Right hindlimb (tissue), 1 donor: ENCODE results near the gene RASD1.
A peak's percentile ranks its signal among the peaks of the same experiment; 100 is the strongest.

Experiments used
- DNase-seq: peaks from one replicate; pipeline ENCODE4 v3.0.0-alpha.2; 2018

RASD1 gene

DNA sequence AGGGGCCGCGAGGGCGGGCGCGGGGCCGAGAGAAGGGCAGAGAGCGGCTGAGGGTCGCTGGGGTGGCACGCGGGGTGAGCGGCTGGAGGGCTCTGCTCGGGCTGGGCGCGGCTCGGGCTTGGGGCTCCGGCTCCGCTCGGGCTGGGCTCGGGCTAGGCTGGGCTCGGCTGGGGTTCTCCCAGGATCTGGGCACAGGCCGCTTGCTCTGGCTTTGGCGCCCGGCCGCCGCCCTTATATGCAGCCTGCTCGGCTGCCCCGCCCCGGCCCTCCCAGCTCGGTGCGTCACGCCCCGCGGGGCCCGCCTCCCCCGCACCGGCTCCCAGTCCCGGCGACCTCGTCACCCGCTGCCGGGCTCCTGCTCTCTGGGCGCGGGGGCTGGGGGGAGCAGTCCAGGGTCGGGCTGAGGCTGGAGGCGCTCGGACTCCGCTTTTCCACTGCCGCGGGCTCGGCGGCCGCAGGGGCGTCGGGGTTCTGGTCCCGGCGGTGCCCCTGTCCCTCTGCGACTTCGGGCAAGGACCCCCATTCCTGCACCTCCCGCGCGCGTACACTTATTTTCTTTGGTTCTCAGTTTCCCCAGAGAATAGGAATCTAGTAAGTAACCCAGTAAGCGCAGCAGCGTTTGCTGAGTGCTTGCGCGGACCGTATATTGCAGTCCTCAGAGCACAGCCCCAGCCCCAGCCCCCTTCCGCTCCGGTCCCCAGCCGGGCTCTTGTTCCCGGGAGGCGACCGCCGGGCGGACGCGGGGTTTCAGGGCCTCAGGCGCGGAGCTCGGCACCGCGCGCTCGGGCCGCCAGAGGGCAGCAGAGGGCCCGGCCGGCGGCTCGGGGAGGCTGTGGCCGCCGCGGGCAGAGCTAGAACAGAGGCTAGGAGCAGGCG, at the start of gene RASD1:
Gene RASD1 (minus strand): TSS at position 207 of the 876 bp plus-strand sequence. CDS start 214 bp downstream, outside the sequence.
- DNase-seq = peak; percentile 91

GRCh38 chr17:17545984-17546383, 49.8 kb upstream of the RASD1 start:
- DNase-seq = no peak

GRCh38 chr17:17545031-17545820, 49.0 kb upstream of the RASD1 start:
- DNase-seq = no peak

DNA sequence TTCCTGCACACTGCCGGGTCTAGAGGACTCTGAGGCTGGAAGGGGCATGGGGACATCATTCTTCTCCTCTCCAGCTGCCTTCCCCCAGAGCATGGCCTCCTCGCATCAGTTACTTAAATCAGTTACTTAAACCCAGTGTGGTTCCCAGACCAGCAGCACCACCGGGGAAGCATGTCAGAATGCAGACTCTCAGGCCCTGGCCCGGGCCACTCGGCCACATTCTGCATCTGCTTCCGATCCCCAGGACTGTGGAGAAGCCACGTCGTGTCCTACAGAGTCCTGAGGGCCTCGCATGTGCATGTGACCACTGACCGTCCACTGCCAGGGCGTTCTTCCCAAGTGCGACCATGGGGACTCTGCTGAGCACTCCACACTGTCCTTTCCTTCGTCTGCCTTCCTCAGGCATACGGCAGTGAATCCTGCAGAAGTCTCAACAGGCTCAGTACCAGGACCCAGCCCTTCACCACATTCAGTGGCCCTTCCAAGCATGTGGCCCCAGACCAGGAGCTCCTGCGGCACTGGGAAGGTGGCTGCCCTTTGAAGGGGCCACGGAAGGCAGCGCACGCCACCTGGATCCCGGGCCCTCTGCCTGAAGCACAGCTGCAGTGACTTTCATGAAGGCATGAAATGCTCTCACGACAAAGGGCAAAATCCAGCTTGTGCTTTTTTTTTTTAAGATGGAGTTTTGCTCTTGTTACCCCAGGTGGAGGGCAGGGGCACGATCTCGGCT, 46.9 kb upstream of the RASD1 start:
- DNase-seq = no peak

DNA sequence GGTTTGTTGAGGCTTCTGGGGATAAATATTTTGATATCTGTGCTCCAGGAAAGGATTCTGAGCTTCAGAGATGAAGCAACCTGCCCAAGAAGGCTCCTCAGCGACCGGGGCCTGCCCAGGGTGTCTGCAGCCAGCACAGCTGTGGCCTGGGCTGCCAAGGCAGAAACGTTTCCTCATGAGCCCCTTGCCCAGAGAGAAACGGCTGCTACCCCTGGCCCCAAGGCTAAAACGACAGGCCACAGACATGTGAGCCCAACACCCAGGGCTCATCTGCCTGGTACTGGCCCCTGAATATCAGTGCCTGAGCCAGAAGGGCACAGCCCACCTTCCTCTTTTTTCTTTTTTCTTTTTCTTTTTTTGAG, 45.4 kb upstream of the RASD1 start:
- no peak for DNase-seq

DNA sequence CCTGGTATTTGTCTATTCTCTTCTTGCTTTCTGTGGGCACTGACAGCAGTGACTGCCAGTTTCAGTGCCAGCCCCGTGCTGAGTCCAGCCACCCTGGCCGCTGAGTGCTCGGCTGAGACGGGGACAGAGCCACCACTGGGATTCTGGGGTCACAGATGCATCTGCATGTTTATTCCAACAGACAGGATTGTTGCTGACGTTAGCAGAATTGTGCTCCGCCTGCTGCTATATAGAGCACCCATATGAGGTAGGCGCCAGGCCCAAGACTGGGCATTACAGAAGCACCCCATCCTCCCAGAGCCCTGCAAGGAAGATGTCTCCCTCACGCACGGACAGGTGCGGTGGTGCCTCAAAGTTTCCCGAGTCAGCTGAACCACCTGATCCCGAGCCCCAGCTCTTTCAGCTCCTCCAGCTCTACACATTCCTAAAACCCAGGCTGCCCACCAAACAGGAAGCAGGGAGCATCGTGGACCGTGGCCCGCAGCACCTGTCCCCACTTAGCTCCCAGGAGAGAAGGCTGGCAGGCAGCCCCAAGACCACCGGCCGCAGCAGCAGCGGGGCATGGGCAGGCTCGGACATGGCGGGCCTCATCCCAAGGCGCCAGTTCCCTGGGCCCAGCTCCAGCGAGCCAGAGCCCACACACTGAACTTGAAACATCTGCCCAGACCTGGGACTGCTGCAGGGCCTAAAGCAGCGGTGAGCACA, 44.9 kb upstream of the RASD1 start:
- DNase-seq = no peak

GRCh38 chr17:17540278-17540906, 44.2 kb upstream of the RASD1 start:
- no peak for DNase-seq

GRCh38 chr17:17539591-17539990, 43.4 kb upstream of the RASD1 start:
- no peak for DNase-seq

DNA sequence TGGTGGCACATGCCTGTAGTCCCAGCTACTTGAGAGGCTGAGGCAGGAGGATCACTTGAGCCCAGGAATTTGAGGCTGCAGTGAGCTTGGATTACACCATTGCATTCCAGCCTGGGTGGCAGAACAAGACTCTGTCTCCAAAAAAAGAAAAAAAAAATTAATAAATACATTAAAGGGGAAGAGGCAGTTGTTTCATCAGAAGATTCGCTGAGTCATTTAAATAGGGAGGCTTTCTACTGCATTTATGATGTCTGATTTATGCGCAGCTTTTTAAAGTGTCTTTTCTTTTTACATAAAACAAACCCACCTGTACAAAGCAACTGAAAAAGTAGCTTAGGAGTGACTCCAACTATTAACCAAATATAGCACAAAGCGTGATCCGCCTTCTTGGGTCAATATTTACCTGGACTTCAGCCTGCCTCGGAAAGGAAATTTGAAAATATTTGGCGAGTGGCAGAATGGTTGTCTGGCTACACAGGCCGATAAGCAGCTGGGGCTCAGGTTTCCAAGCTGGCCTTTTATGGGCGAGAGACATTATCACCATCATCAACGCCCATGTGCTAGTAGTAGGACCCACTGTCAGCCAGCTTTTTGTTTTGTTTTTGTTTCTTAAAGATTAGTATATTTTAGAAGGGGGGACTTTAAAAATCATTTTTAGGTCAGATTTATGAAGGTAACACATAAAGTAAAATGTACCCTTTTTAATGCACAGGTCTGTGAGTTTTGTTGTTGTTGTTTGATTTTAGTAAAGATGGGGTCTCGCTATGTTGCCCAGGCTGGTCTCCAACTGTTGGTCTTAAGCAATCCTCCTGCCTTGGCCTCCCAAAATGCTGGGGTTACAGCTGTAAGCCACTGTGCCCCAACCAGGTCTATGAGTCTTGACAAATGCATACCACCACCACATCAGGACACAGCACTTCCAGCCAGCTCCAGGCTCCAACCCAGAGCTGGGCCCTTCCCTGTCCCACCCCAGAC, 42.5 kb upstream of the RASD1 start:
- DNase-seq = no peak

- no peak for DNase-seq
Measured at GRCh38 chr17:17537311-17538099, 41.3 kb upstream of the RASD1 start.

- no peak for DNase-seq
Measured at GRCh38 chr17:17536702-17537101, 40.5 kb upstream of the RASD1 start.

DNA sequence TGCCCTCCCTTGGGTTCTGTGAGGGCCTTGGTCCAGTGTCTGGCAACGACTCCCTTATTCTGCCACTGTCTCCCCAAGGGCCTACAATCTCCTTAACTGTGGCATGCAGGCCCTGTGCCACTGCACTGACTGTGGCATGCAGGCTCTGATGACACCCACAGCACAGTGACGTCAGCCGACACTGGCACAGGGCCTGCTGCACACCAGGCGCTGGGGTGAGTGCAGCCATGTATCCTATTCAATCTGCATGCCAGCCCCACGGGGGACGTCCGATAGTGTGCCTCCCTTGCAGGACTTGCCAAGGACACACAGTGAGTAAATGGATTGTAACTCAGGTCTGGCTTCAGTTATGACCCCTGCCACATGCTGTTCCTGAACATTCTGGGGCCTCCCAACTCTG, 39.8 kb upstream of the RASD1 start:
- no peak for DNase-seq

- DNase-seq = no peak
Measured at GRCh38 chr17:17533901-17534441, 37.8 kb upstream of the RASD1 start.

GRCh38 chr17:17532991-17533390, 36.8 kb upstream of the RASD1 start:
- DNase-seq = no peak

- no peak for DNase-seq
Measured at GRCh38 chr17:17531156-17531555, 35.0 kb upstream of the RASD1 start.

DNA sequence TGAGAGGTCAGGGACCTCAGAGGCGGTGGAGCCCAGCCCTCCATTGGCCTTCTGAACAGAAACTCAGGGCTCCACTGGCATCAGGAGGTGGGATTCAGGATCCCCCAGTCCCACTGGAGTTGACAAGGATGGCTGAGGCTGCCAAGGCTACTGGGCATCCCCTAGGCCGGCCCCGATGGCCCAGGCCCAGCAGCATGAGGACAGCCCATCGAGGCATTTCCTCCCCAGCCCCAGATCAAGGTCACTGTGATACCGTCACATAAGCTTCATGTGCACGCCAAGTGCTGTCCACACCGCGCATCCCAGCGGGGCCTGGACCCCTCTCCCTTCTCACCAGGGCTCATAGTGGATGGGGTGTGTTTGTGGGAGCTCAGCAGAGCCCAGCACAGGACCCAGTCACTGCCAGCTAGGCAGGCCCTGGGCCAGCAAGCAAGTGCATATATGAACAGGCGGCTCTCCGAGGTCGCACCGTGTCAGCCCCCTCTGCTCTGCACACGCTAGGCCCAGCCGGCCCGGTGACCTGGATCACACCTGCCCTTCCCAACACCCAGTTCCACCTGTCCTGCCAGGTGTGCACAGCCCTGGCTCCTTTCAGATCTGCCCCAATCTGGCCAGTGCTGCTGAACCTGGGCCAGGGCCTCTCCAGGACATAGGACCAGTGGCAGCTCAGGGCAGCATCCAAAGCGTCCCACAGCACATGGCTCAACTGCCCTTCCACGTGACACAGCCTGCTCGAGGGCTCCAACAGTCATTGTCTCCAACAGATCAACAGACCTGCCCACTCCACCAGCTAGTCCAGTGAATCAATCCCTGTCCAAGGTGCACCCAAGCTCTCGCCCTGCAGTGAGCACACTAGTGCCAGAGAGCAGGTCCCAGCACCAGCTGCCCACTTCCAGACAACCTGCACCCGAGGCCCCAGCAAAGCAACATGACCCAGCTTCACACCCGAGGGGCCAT, 32.8 kb upstream of the RASD1 start:
- no peak for DNase-seq

DNA sequence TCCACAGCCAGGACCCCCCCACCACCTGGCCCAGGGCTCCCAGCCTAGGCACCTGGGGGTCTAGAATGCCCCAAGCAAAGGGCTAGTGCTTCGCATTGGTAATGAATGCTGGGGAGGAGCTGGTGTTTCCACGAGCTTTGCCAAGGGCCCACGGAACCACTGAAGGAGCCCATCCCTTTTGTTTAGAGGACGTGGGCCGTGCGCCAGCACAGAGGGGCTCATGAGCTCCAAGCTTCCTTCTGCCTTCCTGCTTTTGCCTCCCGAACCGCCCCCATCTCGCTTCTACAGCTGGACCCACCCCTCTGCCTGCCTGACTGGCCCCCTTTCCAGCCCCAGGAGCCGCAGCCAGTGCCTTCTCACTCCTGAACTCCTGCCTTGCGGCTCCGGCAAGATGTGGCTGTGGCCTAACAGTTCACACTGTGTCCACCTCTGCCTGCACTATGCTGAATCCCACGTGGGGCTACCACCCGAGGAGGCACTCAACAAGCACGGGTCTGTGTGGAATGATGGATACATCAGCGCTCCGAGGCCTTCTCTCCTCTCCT, 31.8 kb upstream of the RASD1 start:
- no peak for DNase-seq

- no peak for DNase-seq
Measured at GRCh38 chr17:17527534-17527933, 31.3 kb upstream of the RASD1 start.
